Measurements from ENCODE around the gene UBL5.
A peak's percentile ranks its signal among the peaks of the same experiment; 100 is the strongest.
"Not testable (repeated sequence)": the region's sequence is repeated elsewhere in the genome, so short reads cannot be mapped to it uniquely, and the experiment has no call there.

UBL5 gene

DNA sequence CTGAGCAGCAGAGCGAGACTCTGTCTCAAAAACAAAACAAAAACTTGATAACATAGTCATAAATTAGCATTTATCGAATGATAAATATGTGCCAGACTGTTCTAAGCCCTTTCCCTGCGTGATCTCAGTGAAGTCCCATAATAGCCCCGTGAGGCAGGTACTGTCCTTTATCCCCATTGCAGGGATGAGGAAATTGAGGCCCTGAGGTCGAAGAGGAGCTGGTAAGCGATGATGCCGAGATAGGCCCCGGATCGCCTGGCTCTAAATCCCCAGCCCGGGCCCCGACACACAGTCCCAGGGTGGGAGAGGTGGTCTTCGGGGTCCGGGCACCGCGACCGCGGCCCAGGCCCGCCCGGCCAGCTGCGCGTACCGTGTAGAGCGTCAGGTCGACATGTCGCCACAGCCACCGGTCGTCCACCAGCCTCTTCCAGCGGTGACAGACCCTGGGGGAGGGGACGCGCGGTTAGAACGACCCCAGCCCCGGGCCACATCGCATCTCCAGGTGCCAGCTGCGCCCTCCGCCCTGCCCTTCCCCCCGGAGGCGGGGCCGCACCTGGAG is 9.5 kb upstream of the UBL5 start:
- DNase-seq (ENCODE audit: low spot score) = no peak

DNA sequence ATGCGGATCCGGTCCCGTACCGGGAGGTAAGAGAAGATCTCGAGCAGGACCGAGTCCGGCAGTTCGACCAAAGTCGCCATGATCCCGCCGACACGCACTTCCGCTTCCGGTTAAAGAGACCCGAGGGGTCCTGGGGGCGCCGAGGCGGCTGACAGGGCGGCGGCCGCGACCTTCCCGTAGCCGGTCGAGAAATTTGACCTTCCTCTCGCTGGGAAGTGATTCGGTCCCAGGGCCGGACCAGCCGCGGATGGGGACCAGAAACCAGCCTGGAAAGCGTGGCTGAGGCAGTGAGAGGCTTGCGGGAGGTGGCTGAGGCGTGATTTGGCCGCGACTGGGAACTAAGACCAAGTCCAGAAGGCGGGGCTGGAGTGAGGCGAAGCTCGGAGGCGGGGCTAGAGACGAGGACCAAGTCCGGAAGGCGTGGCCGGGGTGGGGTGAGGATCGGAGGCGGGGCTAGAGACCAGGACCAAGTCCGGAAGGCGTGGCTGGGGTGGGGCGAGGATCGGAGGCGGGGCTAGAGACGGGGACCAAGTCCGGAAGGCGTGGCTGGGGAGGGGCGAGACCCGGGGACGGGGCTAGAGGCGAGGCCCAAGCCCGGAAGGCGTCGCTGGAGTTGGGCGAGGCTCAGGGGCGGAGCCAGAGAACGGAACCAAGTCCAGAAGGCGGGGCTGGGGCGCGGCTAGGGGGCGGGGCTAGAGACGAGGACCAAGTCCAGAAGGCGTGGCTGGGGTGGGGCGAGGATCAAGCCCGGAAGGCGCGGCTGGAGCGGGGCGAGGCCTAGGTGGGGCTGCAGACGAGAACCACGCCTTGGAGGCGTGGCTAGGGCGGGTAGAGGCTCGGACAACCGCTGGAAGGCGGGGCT is 8.8 kb upstream of the UBL5 start, which contains the start of gene FBXL12:
TSS of gene FBXL12 (minus strand) at position 346 of the 862 bp plus-strand sequence. CDS start at position 80, 266 bp downstream.
- DNase-seq (ENCODE audit: low spot score) = peak; percentile 84

DNA sequence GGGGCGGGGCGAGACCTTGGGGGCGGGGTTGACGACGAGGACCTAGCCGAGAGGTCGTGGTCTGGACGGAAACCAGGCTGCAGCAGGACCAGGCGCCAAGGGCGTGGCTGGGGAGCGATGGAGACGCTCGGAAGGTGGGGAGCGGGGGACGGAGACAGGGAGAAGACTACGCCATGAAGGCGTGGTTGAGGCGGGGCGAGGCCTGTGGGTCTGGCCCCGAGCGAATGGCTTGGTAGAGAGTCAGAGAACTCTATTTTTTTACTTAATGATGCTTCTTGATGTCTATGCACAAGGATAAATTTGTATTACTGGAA is 8.2 kb upstream of the UBL5 start:
- DNase-seq (ENCODE audit: low spot score) = no peak

DNA sequence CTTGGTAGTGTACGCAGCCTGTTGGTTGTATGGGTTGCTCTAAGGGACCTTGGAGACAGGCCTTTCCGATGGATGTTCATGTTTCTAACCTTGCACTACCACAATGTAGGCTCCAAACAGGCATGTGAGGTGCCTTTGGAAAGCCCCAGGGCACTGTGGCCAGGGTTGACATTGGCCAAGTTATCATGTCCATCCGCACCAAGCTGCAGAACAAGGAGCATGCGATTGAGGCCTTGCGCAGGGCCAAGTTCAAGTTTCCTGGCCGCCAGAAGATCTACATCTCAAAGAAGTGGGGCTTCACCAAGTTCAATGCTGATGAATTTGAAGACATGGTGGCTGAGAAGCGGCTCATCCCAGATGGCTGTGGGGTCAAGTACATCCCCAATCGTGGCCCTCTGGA is 7.7 kb upstream of the UBL5 start:
- DNase-seq (ENCODE audit: low spot score) = not testable (repeated sequence)

GRCh38 chr19:9823816-9824215 is 3.9 kb upstream of the UBL5 start:
- no peak for DNase-seq (ENCODE audit: low spot score)

DNA sequence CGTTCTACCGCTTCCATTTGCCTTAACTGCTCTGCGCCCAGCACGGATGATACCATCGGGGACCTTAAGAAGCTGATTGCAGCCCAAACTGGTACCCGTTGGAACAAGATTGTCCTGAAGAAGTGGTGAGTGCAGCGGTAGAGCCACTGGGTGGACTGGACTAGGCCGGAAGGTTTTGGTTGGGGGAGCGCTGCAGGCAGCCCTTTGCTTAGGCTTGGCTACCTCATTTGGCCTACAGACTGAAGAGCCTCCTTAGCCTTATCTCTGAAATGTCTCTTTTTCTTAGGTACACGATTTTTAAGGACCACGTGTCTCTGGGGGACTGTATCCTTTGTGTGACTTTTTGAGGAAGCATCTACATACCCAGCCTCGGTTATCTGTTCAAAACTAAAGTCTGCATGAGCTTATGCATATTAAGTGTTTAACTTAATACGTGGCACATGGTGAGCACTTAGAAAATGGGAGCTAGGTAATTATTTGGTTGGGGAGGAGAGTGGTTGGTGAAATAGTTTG is 889 bp downstream of the UBL5 start:
- no peak for DNase-seq (ENCODE audit: low spot score)

DNA sequence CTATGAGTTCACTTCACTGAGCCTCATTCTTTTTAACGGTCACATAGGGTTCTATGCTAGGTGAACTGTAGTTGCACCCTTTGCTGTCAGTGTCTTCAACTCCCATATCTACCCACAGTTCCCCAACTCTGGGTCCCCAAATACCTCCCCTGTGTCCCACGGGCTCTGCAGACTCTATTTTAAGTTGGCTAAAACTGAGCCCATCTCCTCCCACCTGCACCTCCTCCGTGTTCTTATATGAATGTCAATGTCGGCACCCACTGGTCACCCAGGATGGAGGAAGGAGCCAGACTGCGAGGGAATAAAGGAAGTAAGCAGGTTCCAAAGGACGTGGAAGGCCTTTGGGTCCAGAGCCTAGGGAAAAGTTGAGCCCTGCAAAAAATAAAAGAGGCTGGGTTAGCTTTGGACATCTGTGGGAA is 6.6 kb downstream of the UBL5 start:
- DNase-seq (ENCODE audit: low spot score) = no peak

GRCh38 chr19:9834726-9835506 is 7.2 kb downstream of the UBL5 start, which contains the start of gene PIN1:
Gene PIN1, plus strand, starts transcription at chr19:9835318. Its CDS starts 27 bp downstream, at chr19:9835345.
- peak; percentile 99 for DNase-seq (ENCODE audit: low spot score)

GRCh38 chr19:9835507-9835949 is 7.8 kb downstream of the UBL5 start:
- DNase-seq (ENCODE audit: low spot score) = no peak

GRCh38 chr19:9836021-9836420 is 8.3 kb downstream of the UBL5 start:
- no peak for DNase-seq (ENCODE audit: low spot score)

- no peak for DNase-seq (ENCODE audit: low spot score)
Measured at GRCh38 chr19:9838324-9838723, 10.6 kb downstream of the UBL5 start.

GRCh38 chr19:9839415-9839814 is 11.7 kb downstream of the UBL5 start:
- DNase-seq (ENCODE audit: low spot score) = no peak

GRCh38 chr19:9842834-9843625 is 15.3 kb downstream of the UBL5 start:
- DNase-seq (ENCODE audit: low spot score) = no peak

GRCh38 chr19:9843626-9844273 is 16.0 kb downstream of the UBL5 start:
- not testable (repeated sequence) for DNase-seq (ENCODE audit: low spot score)

DNA sequence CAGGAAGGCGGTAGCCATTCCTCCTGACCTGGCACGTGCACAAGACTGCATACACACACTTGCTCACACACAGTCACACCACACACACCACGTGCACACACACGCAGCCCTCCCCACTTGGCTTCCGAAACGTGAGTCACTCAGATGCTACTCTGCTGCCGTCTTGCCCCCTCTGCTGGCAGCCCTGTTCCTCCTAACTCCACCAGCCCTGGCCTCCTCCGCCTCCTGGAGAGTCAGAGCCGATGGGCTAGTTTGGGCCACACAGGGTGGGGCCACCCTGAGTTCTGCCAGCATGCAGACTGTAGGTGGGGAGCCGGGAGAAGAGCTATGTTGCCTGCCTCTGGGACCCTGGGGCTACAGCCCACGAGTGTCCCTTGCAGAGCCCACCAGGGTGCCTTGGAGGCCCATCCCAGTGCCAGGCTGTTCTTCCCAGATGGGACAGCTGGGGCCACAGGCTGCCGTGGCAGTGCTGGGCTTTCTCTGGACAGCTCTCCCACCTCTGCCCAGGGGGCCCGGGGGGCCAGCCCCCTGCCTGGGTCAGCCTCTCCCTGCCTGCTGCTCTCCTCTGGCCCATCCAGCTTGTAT is 19.5 kb downstream of the UBL5 start:
- peak; percentile 75 for DNase-seq (ENCODE audit: low spot score)

- DNase-seq (ENCODE audit: low spot score) = peak; percentile 71
Measured at GRCh38 chr19:9848060-9848459, 20.3 kb downstream of the UBL5 start.

DNA sequence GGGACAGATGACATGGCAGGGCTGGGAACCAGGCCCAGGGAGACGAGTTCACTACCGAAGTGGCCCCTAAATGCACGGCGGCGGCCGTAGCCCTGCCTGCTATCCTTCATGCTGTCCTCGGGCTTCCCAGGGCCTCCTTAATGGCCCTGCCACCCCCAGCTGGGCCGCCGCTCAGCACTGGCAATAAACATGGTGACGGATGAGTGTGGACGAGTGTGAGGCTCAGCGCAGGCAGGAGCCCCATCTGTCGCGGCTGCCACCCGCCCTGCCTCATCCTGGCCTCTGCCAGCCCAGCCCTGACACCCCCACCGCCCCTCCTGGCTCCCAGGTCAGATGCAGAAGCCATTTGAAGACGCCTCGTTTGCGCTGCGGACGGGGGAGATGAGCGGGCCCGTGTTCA is 21.0 kb downstream of the UBL5 start:
- no peak for DNase-seq (ENCODE audit: low spot score)

DNA sequence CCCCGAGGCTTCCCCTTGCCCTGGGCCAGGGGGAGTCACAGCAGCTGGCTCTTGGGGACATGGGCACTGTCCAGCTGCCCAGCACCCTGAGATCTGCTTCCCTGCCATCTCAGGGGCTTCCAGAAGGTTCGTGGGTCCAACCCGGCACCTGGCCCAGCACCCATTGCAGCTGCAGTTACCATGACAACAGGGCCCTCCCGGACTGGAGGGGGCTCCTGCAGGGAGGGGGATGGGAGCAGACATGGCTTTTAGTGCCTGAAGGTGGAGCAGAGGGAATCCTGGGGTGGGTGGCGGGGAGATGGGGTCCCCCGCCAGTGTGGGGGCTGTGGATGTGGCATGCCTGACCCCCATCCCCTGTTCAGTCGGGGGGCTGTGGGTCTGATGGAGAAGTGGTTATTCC is 22.1 kb downstream of the UBL5 start:
- DNase-seq (ENCODE audit: low spot score) = no peak

GRCh38 chr19:9850235-9850959 is 22.7 kb downstream of the UBL5 start:
- DNase-seq (ENCODE audit: low spot score) = no peak

- no peak for DNase-seq (ENCODE audit: low spot score)
Measured at GRCh38 chr19:9854282-9854846, 26.6 kb downstream of the UBL5 start.

Measured in HuH-7.5 (cell line).